IPS-20b (cell line): Measurements from ENCODE around the gene ERGIC3.

ENCODE experiments used
- H3K27ac ChIP-seq: one replicate; pipeline ENCODE4 v1.5.1; 2013; ENCODE audit warnings: low read length
- H3K27me3 ChIP-seq: 2 replicates; pipeline ENCODE4 v1.6.1; 2013; ENCODE audit warnings: mild to moderate bottlenecking, low read length, inconsistent platforms; ENCODE audit not compliant: insufficient read depth
- H3K36me3 ChIP-seq: 2 replicates; pipeline ENCODE4 v1.6.1; 2013; ENCODE audit warnings: low read depth, mild to moderate bottlenecking, inconsistent platforms, low read length, moderate library complexity; ENCODE audit not compliant: insufficient read depth
- H3K4me1 ChIP-seq: 2 replicates; pipeline ENCODE4 v1.6.1; 2013; ENCODE audit warnings: mild to moderate bottlenecking, control low read depth, inconsistent platforms, low read length, moderate library complexity; ENCODE audit not compliant: insufficient read depth
- H3K4me3 ChIP-seq: 2 replicates; pipeline ENCODE4 v1.5.1; 2013; ENCODE audit warnings: mild to moderate bottlenecking, low read length, inconsistent platforms
- H3K9ac ChIP-seq: 2 replicates; pipeline ENCODE4 v1.6.1; 2013; ENCODE audit warnings: low read depth, mild to moderate bottlenecking, inconsistent platforms, low read length, moderate library complexity
- H3K9me3 ChIP-seq: 2 replicates; pipeline ENCODE4 v1.6.1; 2013; ENCODE audit warnings: mild to moderate bottlenecking, low read depth, low read length, inconsistent platforms; ENCODE audit not compliant: insufficient read depth

ERGIC3 gene

DNA sequence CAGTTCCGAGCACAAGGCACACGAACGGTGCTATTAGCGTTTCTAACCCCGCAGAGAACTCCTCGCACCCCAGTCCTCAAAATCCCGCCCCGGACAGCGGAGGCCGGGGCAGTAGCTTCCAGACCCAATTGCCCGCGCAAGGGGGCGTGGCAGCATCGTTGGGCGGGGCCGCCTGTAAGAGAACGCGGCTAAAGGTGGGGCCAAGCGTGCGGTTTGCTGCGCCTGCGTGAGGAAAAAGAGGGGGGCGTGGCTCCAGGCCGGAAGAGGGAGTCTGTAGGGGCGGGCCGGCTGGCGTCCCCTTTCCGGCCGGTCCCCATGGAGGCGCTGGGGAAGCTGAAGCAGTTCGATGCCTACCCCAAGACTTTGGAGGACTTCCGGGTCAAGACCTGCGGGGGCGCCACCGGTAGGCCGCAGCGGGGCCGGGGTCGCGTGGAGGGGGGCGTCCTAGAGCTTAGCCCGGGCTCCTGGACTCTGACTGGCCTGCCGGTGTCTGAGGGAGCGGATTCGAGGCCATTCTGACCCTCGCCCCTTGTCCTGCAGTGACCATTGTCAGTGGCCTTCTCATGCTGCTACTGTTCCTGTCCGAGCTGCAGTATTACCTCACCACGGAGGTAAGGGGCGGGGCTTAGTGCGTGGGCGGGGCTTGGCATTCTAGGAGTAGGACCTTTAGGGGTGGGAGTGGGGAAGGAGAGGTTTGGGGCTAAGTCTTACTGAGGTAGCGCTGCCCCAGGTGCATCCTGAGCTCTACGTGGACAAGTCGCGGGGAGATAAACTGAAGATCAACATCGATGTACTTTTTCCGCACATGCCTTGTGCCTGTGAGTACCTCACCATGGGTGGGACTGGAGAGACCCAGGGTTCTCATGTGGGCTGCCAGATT, at the start of gene ERGIC3:
Gene ERGIC3, plus strand, starts transcription at position 296 of the 880 bp plus-strand sequence. Its CDS starts 20 bp downstream, at position 316.
- Histone ChIP-seq H3K27me3 (no peaks in the 10 kb centered on the region), H3K27ac (peak within 1 kb of the TSS; percentile 90), H3K36me3 (peaks cover 33% of the 10 kb centered on the region), H3K4me3 (peak within 1 kb of the TSS; percentile 97), H3K9ac (peak within 1 kb of the TSS; percentile 94), H3K4me1 (peaks cover 10% of the 10 kb centered on the region), H3K9me3 (no peaks in the 10 kb centered on the region)

GRCh38 chr20:35492352-35492751, 49.5 kb upstream of the ERGIC3 start:
- Histone ChIP-seq H3K9me3 (no peaks in the 10 kb centered on the region), H3K27me3 (no peaks in the 10 kb centered on the region), H3K27ac (no peak overlapping the region), H3K36me3 (peaks cover 82% of the 10 kb centered on the region), H3K4me1 (no peaks in the 10 kb centered on the region), H3K4me3 (no peak overlapping the region), H3K9ac (no peak overlapping the region)

DNA sequence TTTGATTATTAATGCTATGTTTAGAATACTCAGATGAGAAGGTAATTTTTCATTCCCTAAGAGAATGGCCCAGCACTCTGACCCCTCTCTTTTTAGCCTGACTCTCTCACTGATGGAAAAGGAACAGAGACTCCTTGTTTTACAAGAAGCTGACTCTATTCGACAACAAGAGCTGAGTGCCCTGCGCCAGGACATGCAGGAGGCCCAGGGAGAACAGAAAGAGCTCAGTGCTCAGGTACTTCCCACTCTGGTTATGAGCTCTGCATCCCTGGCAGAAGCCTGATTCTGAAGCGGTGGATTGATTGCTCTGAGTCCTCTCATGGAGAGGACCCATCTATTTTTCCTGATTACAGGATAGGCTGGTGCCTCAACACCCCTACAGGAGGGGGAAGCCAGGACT, 45.4 kb upstream of the ERGIC3 start:
- Histone ChIP-seq H3K27me3 (no peaks in the 10 kb centered on the region), H3K4me1 (no peaks in the 10 kb centered on the region), H3K9ac (no peak overlapping the region), H3K9me3 (no peaks in the 10 kb centered on the region), H3K36me3 (peaks cover 97% of the 10 kb centered on the region), H3K27ac (no peak overlapping the region), H3K4me3 (no peak overlapping the region)

- no peaks in the 10 kb centered on the region for H3K9me3 ChIP-seq
- H3K27ac ChIP-seq = no peak overlapping the region
- H3K36me3 ChIP-seq = peaks cover 97% of the 10 kb centered on the region
- H3K4me1 ChIP-seq = no peaks in the 10 kb centered on the region
- H3K9ac ChIP-seq = no peak overlapping the region
- H3K4me3 ChIP-seq = no peak overlapping the region
- H3K27me3 ChIP-seq = no peaks in the 10 kb centered on the region
These were observed 44.6 kb upstream of the ERGIC3 start for GRCh38 chr20:35497320-35497719.

DNA sequence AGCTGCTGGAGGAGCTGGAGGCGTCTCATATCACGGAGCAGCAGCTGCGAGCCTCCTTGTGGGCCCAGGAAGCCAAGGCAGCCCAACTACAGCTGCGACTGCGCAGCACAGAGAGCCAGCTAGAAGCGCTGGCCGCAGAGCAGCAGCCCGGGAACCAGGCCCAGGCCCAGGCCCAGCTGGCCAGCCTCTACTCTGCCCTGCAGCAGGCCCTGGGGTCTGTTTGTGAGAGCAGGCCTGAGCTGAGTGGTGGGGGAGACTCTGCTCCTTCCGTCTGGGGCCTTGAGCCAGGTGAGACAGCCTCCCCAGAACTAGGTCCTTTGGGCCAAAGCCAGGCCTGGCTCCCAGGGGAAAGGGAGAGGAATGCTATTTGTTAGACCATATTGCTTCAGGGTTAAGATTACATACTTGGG, 44.1 kb upstream of the ERGIC3 start:
- no peak overlapping the region for H3K27ac ChIP-seq
- no peaks in the 10 kb centered on the region for H3K9me3 ChIP-seq
- H3K4me3 ChIP-seq = no peak overlapping the region
- no peaks in the 10 kb centered on the region for H3K4me1 ChIP-seq
- H3K27me3 ChIP-seq = no peaks in the 10 kb centered on the region
- H3K9ac ChIP-seq = no peak overlapping the region
- peaks cover 98% of the 10 kb centered on the region for H3K36me3 ChIP-seq

DNA sequence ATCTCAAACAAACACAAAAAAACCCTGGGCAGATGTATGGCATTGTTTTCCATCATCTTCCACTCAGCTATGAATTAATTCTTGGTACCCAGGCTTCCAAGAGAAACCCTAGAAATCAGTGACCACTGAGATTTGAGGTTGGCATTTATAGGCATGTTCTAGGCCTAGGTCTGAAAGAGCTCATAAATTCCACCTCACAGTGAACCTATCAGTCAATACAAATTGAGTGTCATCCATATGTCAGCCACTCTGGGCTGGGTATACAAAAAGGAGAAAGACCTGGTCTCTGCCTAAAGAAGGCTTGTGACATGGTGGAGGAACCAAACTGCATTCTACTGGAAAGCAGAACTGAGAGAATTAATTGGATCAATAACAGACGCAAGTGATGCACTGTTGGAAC, 42.6 kb upstream of the ERGIC3 start:
- no peak overlapping the region for H3K9ac ChIP-seq
- H3K27me3 ChIP-seq = no peaks in the 10 kb centered on the region
- no peak overlapping the region for H3K4me3 ChIP-seq
- H3K9me3 ChIP-seq = no peaks in the 10 kb centered on the region
- peaks cover 98% of the 10 kb centered on the region for H3K36me3 ChIP-seq
- H3K4me1 ChIP-seq = no peaks in the 10 kb centered on the region
- H3K27ac ChIP-seq = no peak overlapping the region

GRCh38 chr20:35502352-35502751, 39.5 kb upstream of the ERGIC3 start:
- H3K27me3 ChIP-seq = no peaks in the 10 kb centered on the region
- peaks cover 93% of the 10 kb centered on the region for H3K36me3 ChIP-seq
- H3K4me3 ChIP-seq = no peak overlapping the region
- H3K9ac ChIP-seq = no peak overlapping the region
- H3K27ac ChIP-seq = no peak overlapping the region
- no peaks in the 10 kb centered on the region for H3K4me1 ChIP-seq
- no peaks in the 10 kb centered on the region for H3K9me3 ChIP-seq

- Histone ChIP-seq H3K9ac (no peak overlapping the region), H3K36me3 (peaks cover 93% of the 10 kb centered on the region), H3K27me3 (no peaks in the 10 kb centered on the region), H3K9me3 (no peaks in the 10 kb centered on the region), H3K4me3 (no peak overlapping the region), H3K4me1 (no peaks in the 10 kb centered on the region), H3K27ac (no peak overlapping the region)
These were observed 38.6 kb upstream of the ERGIC3 start for GRCh38 chr20:35503281-35503680.

- H3K9ac ChIP-seq = no peak overlapping the region
- H3K4me3 ChIP-seq = no peak overlapping the region
- H3K9me3 ChIP-seq = no peaks in the 10 kb centered on the region
- no peaks in the 10 kb centered on the region for H3K4me1 ChIP-seq
- no peaks in the 10 kb centered on the region for H3K27me3 ChIP-seq
- H3K36me3 ChIP-seq = peaks cover 93% of the 10 kb centered on the region
- no peak overlapping the region for H3K27ac ChIP-seq
These were observed 37.9 kb upstream of the ERGIC3 start for GRCh38 chr20:35503841-35504561.

DNA sequence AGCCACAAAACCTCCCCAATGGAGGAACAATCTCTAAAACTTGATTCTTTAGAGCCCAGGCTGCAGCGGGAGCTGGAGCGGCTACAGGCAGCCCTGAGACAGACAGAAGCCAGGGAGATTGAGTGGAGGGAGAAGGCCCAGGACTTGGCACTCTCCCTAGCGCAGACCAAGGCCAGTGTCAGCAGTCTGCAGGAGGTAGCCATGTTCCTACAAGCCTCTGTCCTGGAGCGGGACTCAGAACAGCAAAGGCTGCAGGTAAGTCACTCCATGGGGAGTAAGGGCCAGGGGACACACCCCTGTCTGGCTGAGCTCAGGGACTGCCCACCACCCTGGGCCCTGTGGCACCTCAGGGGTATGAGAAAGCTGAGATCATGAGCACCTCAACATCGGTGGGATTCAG, 37.1 kb upstream of the ERGIC3 start:
- Histone ChIP-seq H3K4me1 (no peaks in the 10 kb centered on the region), H3K4me3 (no peak overlapping the region), H3K27me3 (no peaks in the 10 kb centered on the region), H3K36me3 (peaks cover 93% of the 10 kb centered on the region), H3K9ac (no peak overlapping the region), H3K9me3 (no peaks in the 10 kb centered on the region), H3K27ac (no peak overlapping the region)

GRCh38 chr20:35506179-35506578, 35.7 kb upstream of the ERGIC3 start:
- no peak overlapping the region for H3K27ac ChIP-seq
- H3K27me3 ChIP-seq = no peaks in the 10 kb centered on the region
- no peak overlapping the region for H3K9ac ChIP-seq
- H3K4me1 ChIP-seq = no peaks in the 10 kb centered on the region
- H3K4me3 ChIP-seq = no peak overlapping the region
- H3K36me3 ChIP-seq = peaks cover 93% of the 10 kb centered on the region
- H3K9me3 ChIP-seq = no peaks in the 10 kb centered on the region
